HuH-7 (cell line): ENCODE data around the gene MICAL3.
"Not testable (repeated sequence)": the region's sequence is repeated elsewhere in the genome, so short reads cannot be mapped to it uniquely, and the experiment has no call there.

Source experiments
- DNase-seq: peaks from one replicate; pipeline ENCODE4 v3.0.0; 2011; ENCODE audit warnings: low spot score

MICAL3 gene

DNA sequence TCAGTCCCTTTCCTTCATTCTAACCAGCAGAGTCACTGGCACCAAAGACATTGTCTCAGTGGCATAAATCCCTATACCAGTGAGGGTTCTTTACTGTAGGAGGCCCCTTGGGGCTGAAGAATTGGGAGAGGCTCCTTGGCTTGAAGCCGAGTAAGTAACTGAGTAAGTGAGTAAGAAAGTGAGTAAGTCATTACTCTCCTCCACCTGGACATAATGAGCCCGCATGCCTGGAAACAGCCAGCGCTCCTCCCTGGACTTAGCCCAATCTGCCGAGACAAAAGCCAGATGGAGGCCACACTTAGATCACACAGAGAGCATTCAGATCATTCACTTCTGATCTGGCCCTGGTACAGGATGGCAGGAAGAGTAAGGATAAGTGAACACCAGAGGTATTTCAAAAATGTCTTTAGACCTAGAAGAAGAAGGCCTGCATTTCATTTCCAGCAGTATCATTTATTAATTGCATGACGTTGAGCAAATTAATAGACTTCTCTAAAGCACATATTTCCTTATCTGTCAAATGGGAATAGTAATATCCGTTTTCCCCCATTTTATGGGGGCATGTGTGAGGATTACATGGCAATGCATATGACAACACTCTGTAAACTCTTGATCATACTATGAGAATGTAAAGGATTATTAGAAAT, 8.2 kb upstream of the MICAL3 start:
- DNase-seq = no peak

DNA sequence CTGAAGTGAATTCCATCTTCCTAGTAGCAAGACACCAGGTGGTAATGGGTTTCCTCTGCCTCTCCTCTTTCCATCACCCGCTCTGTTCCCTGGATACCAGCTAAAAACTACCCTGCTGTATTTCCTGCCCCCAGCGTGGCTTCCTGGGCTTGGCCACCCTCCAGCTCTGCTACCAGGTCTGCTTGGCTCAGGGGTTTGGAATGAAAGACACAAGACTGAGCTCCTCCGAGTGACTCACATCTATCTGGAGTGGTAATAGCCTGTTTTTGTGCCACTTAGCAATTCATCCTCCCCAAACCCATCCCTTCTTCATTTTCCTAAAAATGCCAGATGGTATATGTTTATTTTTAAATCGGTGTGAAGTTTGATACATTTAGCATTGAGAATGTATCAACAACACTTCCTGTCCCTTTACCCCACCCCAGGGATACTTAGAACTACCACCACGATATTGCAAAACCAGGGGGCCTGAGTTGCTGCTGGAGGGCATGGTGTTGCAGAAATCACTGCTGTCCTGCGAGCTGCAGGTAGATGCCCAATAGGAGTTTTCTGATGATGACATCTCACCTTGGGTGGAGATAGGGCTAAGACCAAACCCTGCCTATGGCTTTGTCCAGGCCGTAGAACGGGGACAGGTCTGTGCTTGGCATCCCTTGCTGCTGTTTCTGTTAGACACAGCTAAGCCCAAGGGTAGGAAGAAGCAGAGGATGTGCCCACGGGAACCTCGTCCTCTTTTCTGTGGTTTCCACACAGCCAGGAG, 7.5 kb upstream of the MICAL3 start:
- no peak for DNase-seq

- no peak for DNase-seq
Measured at GRCh38 chr22:18029686-18030267, 5.4 kb upstream of the MICAL3 start.

- DNase-seq = no peak
Measured at GRCh38 chr22:18028817-18029527, 4.6 kb upstream of the MICAL3 start.

- not testable (repeated sequence) for DNase-seq
Measured at GRCh38 chr22:18025898-18026297, 1.5 kb upstream of the MICAL3 start.

- no peak for DNase-seq
Measured at GRCh38 chr22:18024956-18025720, 777 bp upstream of the MICAL3 start.

DNA sequence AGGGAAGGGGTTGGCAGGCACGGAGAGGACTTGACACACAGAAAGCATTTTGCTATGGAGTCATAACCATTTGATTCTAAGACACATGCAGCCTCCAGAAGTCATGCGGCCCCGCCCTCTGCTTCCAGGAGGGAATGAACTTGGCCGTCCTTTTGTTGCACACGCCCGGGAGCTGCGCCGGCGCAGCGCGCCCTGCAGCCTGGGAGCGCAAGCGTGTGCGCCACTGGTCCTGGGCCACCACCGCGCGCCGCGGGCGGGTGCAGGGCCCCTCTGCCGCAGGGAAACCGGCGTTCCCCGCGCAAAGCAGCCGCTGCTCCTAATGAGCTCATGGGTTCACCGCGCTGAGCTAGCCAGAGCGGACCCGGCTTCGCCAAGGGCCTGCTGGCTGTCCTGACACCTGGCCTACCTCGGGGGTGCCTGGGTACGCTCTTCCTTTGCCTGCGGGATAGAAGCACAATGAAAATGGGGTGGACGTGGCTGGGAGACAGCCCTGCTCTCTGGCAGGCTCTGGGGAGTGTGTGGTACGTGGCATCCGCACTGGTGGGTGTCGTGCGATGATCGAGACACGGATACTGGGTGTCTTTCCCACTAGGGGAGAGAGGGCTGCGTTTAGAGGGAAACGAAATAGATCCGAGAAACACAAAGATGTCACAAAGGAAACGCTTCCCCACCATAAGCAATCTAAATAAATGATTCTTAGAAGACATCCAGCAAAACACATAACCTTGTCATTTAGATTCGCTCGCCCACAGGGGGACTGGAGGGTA, 669 bp downstream of the MICAL3 start:
- peak; percentile 79 for DNase-seq

DNA sequence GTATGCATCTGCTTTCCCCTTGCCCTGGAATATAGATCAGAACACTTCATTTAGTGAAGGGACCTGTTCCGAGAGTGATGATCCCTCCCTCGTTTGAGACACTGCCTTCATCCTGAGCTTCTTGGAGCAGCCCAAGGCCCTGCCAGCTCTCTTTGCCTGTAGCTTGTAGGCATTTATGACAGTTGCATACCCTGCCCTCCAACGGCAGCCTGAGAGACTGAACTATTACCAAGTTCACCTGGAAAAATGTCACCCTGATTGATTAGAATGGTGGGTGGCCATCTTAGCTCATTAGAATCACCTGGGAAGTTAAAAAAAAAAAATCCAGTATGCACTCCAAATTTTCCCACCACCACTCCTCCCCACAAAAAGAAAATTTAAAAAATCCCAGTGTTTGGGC, 1.5 kb downstream of the MICAL3 start:
- no peak for DNase-seq

DNA sequence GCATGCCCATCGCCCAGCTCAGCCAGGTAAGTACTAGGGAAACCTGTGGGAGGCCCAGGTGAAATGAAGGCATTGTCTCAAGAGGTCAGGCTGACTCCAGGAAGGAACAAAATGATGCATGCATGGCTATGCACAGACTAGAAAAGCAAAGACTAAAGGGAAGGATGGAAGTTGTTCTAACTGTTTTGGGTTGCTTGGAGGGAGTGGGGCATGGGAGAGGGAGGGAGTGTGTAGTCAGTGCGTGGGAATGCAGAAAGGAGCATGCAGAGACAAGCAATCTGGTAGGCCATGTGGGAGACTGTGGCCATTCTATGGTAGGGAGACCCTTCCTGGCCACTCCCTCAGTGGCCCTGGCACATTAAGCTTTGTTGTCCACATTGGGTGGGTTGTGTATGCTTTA, 2.9 kb downstream of the MICAL3 start:
- DNase-seq = no peak

- DNase-seq = not testable (repeated sequence)
Measured at GRCh38 chr22:18020743-18021142, 3.6 kb downstream of the MICAL3 start.

GRCh38 chr22:18013947-18014346, 10.4 kb downstream of the MICAL3 start:
- DNase-seq = no peak

- DNase-seq = no peak
Measured at GRCh38 chr22:18013436-18013835, 10.9 kb downstream of the MICAL3 start.

- no peak for DNase-seq
Measured at GRCh38 chr22:18012531-18012930, 11.8 kb downstream of the MICAL3 start.

- no peak for DNase-seq
Measured at GRCh38 chr22:18010266-18010665, 14.1 kb downstream of the MICAL3 start.

DNA sequence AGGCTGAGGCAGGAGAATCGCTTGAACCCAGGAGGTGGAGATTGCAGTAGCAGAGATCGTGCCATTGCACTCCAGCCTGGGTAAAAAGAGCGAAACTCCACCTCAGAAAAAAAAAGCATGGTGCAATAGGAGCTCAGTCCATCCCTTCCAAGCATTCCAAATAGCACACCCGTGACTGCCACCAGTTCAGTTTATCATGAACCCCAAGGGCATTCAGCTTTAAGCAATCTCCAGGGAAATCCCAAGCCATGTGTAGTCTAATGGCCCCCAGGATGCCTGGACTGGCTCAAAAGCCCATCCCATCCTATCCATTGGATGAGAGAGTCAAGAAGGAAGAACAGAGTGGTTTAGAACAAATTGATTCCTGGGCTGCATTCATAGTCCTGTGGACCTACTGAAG, 16.2 kb downstream of the MICAL3 start:
- no peak for DNase-seq

DNA sequence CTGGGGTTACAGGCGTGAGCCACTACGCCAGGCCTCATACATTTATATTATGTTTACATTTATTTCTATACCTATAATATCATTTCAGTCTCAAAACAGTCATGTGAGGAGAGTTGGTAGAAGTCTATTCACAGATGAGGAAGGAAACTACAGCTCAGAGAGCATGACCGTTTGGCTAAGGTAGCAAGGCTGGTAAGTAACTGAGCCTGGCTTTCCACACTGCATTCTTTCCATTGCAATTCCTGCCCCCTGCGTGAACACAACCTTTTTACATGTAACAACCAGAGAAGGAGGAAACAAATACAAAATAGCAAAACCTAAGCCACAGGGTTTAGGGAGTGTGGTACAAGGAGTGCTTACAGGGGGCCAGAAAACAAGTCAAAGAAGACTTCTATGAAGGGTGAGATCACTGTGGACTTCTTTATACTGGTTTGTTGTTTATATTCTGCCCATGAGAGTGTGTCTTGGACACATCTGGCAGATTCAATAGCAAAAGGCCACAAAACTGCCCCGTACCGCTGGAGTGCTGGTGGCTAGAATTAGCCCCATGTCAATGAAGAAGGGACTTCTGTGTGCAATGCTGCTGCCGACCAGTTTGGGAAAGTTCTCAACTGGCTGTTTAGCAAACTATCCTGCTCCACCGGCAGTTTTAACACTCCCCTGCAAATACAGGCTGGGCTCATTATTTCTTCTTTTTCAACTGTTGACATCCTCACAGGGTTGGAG, 19.0 kb downstream of the MICAL3 start:
- DNase-seq = no peak

DNA sequence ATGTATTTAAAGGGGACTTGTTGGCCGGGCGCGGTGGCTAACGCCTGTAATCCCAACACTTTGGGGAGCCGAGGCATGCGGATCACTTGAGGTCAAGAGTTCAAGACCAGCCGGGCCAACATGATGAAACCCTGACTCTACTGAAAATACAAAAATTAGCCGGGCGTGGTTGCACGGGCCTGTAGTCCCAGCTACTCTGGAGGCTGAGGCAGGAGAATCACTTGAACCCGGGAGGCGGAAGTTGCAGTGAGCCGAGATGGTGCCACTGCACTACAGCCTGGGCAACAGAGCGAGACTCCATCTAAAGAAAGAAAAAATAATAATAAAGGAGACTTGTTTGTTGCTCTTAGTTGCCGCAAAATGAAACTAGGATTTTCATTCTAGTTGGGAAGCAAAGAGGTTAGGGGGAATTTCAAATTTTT, 22.5 kb downstream of the MICAL3 start:
- DNase-seq = not testable (repeated sequence)

DNA sequence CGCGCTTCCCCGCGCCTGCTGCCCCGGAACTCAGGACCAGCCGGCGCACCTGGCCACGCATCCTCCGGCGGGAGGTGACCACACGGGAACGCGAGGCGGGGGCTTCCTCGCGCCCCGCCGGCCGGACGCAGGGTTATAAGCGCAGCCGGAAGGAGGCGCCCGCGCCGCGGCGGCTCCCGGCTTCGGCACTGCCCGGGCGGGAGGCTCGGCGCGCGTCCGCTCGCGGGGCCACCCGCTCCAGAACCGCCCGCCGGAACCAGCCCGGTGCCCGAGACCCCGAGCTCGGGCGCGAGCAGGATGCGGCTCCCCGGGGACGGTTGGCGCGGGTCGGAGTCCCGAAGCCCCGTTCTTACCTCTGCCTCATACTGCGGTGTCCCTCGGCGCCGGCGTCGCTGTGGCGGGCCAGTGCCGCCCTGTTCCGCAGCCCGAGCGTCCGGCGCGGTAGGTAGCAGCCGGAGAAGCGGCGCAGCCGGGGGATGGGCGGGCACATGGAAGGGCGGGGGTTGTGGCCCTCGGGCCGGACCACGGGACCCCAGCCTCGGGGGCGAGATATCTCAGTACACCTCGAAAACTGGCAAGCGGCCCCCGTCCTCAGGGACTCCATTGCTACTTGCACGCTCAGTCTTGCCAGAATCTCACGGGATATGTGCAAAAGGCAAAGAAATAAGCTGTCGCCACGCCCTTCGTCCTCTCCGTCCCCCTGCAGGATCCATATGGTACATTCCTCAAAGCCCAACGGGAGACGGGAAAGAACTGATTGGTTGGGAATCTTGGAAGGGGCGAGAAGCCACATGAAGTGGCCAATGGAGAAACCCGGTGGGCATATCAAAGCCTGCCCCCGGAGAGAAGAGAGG, 23.1 kb downstream of the MICAL3 start:
- DNase-seq = peak; percentile 100

GRCh38 chr22:18000441-18001039, 23.8 kb downstream of the MICAL3 start:
- DNase-seq = no peak
